Lung (tissue), 12 donors: ENCODE results near the gene LILRA5. TPM values are rescaled to one million over a fixed set of nuclear protein-coding genes. Genes with fewer than 3 reads are reported as not detected.

Source experiments
- ATAC-seq: fragments of 200-7000 bp; cut with Tn5 transposase; one replicate; pipeline ENCODE4 v1.9.1; 2020; ENCODE audit warnings: moderate number of reproducible peaks; ENCODE audit not compliant: insufficient read depth, low FRiP score
- DNase-seq, 3 donors: peaks; one replicate each; pipeline ENCODE4 v3.0.0-alpha.2; 2013 to 2017
- H3K27ac ChIP-seq, 2 donors: one replicate each; pipeline ENCODE4 v1.5.1; 2013; ENCODE audit warnings: mild to moderate bottlenecking in 2 of 2, moderate library complexity in 2 of 2, control low read depth in 1 of 2, inconsistent platforms in 1 of 2, low read depth in 1 of 2, low read length in 1 of 2
- H3K27me3 ChIP-seq, 3 donors: one replicate each; pipeline ENCODE4 v1.5.1; 2013; ENCODE audit warnings: low read length in 2 of 3; ENCODE audit not compliant: control insufficient read depth in 3 of 3, insufficient read depth in 3 of 3
- H3K36me3 ChIP-seq, 4 donors: one replicate each; pipeline ENCODE4 v1.5.1; 2013; ENCODE audit warnings: low read length in 4 of 4, mild to moderate bottlenecking in 1 of 4, moderate library complexity in 1 of 4; ENCODE audit not compliant: control insufficient read depth in 4 of 4, insufficient read depth in 4 of 4
- H3K4me1 ChIP-seq, 5 donors: one replicate each; pipeline ENCODE4 v1.5.1; 2013; ENCODE audit warnings: low read length in 5 of 5, mild to moderate bottlenecking in 2 of 5, moderate library complexity in 1 of 5; ENCODE audit not compliant: control insufficient read depth in 5 of 5, insufficient read depth in 5 of 5
- H3K4me3 ChIP-seq: one replicate; pipeline ENCODE4 v1.5.1; 2013; ENCODE audit warnings: mild to moderate bottlenecking, control low read depth, moderate library complexity
- H3K9ac ChIP-seq, 2 donors: one replicate each; pipeline ENCODE4 v1.5.1; 2013; ENCODE audit warnings: low read length in 2 of 2, control low read depth in 1 of 2; ENCODE audit not compliant: insufficient read depth in 1 of 2
- H3K9me3 ChIP-seq, 4 donors: one replicate each; pipeline ENCODE4 v1.5.1; 2013; ENCODE audit warnings: low read length in 3 of 4, mild to moderate bottlenecking in 1 of 4, moderate library complexity in 1 of 4; ENCODE audit not compliant: control insufficient read depth in 4 of 4, insufficient read depth in 3 of 4
- CTCF ChIP-seq: IDR thresholded peaks from 2 replicates; pipeline ENCODE4 v1.5.1; 2012; ENCODE audit warnings: mild to moderate bottlenecking; ENCODE audit errors: control extremely low read depth, extremely low read depth
- WGBS, 2 donors: extraction: QIAGEN DNeasy Blood & Tissue Kit; methylation state at CpG; one replicate each; pipeline ENCODE4 v1.1.7; 2013; 5-methylcytosine and 5-hydroxymethylcytosine counted together
- polyA plus RNA-seq, 2 donors: library from polyadenylated mRNA; stranded (reverse); fragments of 200-250 nt; gene quantifications; one replicate each; pipeline ENCODE4 v1.2.1, GENCODE V29; 2013
- total RNA-seq, 2 donors: library from RNA; depleted of rRNA in 1 of 2; stranded (reverse); fragments of >200 nt in 1 of 2; gene quantifications; one replicate each; pipeline ENCODE4 v1.2.1, GENCODE V29; 2014 to 2021
- donor health status: control.
- donor health status: control.
- donor health status: Bipolar disorder and iron deficiency.
- donor health status: healthy.
- donor health status: DM: yes; HTN: yes; CAD: no.

The LILRA5 gene
- total and polyA plus RNA-seq, 4 donors, result 5.9 to 262 (median 26.2) TPM

- H3K9me3 ChIP-seq, result peaks cover 0 to 3% (median 0%) of the 10 kb centered on the region in 4 donors
- peaks cover 0 to 6% (median 0%) of the 10 kb centered on the region in 3 donors for H3K27me3 ChIP-seq
- no peaks in the 10 kb centered on the region for H3K36me3 ChIP-seq
- no peak overlapping the region for H3K27ac ChIP-seq
- WGBS, 2 donors, result 67 to 89% methylated on average over 9 of the region's 9 CpGs
- H3K4me1 ChIP-seq, result no peaks in the 10 kb centered on the region
- no peak for TF ChIP-seq CTCF
- H3K4me3 ChIP-seq, result no peak overlapping the region
- DNase-seq (no peak), ATAC-seq (no peak)
- no peak overlapping the region for H3K9ac ChIP-seq
Measured at GRCh38 chr19:54337858-54338230, 24.9 kb upstream of the LILRA5 start.

DNA sequence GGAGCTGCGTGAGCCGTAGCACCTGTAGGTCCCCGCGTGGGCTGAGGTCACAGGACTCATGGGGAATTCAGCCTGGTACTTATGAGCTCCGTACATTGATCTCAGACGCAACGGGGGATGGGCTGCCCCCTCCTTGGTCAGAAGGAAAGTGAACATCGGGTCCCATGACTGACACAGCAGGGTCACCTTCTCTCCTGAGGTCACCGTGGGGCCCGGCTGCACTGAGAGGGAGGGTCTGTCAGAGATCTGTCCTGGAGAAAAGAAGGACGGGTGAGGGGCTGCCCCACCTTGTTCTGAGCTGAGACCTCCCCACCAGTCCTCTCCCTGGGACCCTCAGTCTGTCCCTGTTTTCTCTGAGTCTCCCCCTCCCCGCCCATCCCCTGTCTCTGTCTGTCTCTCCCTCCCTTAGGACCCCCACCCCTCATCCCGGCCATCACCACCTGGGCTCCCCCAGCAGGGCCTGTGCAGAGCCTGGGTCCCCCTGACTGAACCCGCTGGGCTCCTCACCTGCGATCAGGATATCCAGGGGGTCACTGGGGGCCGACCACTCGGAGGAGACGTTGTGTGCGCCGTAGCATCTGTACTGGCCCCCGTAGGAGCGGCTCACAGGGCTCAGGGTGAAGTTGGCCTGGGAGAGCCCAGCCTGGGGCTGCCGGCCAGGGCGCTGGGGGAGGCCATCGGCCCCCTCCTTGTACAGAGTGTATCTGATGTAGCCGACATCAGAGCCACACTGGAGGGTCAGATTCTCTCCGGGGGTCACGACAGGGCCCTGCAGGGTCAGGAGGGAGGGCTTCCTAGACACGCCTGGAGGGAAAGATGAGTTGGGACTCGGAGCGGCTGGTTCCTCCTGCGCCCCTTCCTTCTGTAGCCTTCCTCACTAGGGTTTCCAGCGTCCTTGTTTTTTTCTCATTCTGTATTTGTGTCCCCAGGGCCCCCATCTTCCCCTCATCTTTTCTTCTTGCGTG lies 24.2 kb upstream of the LILRA5 start:
- peaks cover 0 to 6% (median 0%) of the 10 kb centered on the region in 3 donors for H3K27me3 ChIP-seq
- H3K4me1 ChIP-seq, result no peaks in the 10 kb centered on the region
- H3K36me3 ChIP-seq, result no peaks in the 10 kb centered on the region
- peaks cover 0 to 3% (median 0%) of the 10 kb centered on the region in 4 donors for H3K9me3 ChIP-seq
- H3K4me3 ChIP-seq, result no peak overlapping the region
- no peak for DNase-seq
- no peak overlapping the region for H3K9ac ChIP-seq
- WGBS, 2 donors, result 63 to 86% methylated on average over 32 to 34 of the region's 34 CpGs
- no peak overlapping the region for H3K27ac ChIP-seq
- no peak for ATAC-seq
- TF ChIP-seq CTCF, result no peak

- Histone ChIP-seq H3K36me3 (no peaks in the 10 kb centered on the region), H3K27ac (no peak overlapping the region), H3K4me3 (no peak overlapping the region), H3K27me3 (peaks cover 0 to 6% (median 0%) of the 10 kb centered on the region in 3 donors), H3K9me3 (peaks cover 0 to 3% (median 0%) of the 10 kb centered on the region in 4 donors), H3K9ac (no peak overlapping the region), H3K4me1 (no peaks in the 10 kb centered on the region)
- 75 to 79% methylated on average over 12 of the region's 12 CpGs for WGBS, 2 donors
- TF ChIP-seq CTCF, result no peak
- DNase-seq (no peak), ATAC-seq (no peak)
Measured at GRCh38 chr19:54335979-54336892, 23.3 kb upstream of the LILRA5 start.
